Measurements from ENCODE around the gene A3GALT2. TPM values are rescaled to one million over a fixed set of nuclear protein-coding genes. Genes with fewer than 3 reads are reported as not detected.
"Not testable (repeated sequence)": the region's sequence is repeated elsewhere in the genome, so short reads cannot be mapped to it uniquely, and the experiment has no call there.

Gene A3GALT2
- total RNA-seq, 3 donors from 2014 or later: 0.30 TPM; not detected in 2

GRCh38 chr1:33319949-33320618 lies 814 bp downstream of the A3GALT2 start:
- DNase-seq: no peak
- ATAC-seq: no peak
- peaks cover 6% of the 10 kb centered on the region for H3K4me1 Mint-ChIP-seq (ENCODE audit: low read depth)
- H3K36me3 Mint-ChIP-seq (ENCODE audit: insufficient read depth): peaks cover 6% of the 10 kb centered on the region
- no peaks in the 10 kb centered on the region for H3K9me3 Mint-ChIP-seq
- no peaks in the 10 kb centered on the region for H3K27me3 Mint-ChIP-seq (ENCODE audit: low read depth)
- no peak overlapping the region for H3K4me3 Mint-ChIP-seq

GRCh38 chr1:33319186-33319948 lies 1.5 kb downstream of the A3GALT2 start:
- ATAC-seq: no peak
- H3K4me3 Mint-ChIP-seq: no peak overlapping the region
- peaks cover 2% of the 10 kb centered on the region for H3K27me3 Mint-ChIP-seq (ENCODE audit: low read depth)
- H3K36me3 Mint-ChIP-seq (ENCODE audit: insufficient read depth): peaks cover 2% of the 10 kb centered on the region
- DNase-seq: no peak
- no peaks in the 10 kb centered on the region for H3K9me3 Mint-ChIP-seq
- H3K4me1 Mint-ChIP-seq (ENCODE audit: low read depth): peaks cover 6% of the 10 kb centered on the region

GRCh38 chr1:33317946-33318345 lies 3.0 kb downstream of the A3GALT2 start:
- no peak for DNase-seq
- peaks cover 2% of the 10 kb centered on the region for H3K27me3 Mint-ChIP-seq (ENCODE audit: low read depth)
- no peak for ATAC-seq
- no peaks in the 10 kb centered on the region for H3K9me3 Mint-ChIP-seq
- no peaks in the 10 kb centered on the region for H3K36me3 Mint-ChIP-seq (ENCODE audit: insufficient read depth)
- H3K4me3 Mint-ChIP-seq: no peak overlapping the region
- H3K4me1 Mint-ChIP-seq (ENCODE audit: low read depth): peaks cover 6% of the 10 kb centered on the region

GRCh38 chr1:33317354-33317753 lies 3.5 kb downstream of the A3GALT2 start:
- ATAC-seq (no peak), DNase-seq (no peak)
- peaks cover 2% of the 10 kb centered on the region for H3K27me3 Mint-ChIP-seq (ENCODE audit: low read depth)
- no peaks in the 10 kb centered on the region for H3K9me3 Mint-ChIP-seq
- no peak overlapping the region for H3K4me3 Mint-ChIP-seq
- no peaks in the 10 kb centered on the region for H3K36me3 Mint-ChIP-seq (ENCODE audit: insufficient read depth)
- peaks cover 6% of the 10 kb centered on the region for H3K4me1 Mint-ChIP-seq (ENCODE audit: low read depth)

- no peaks in the 10 kb centered on the region for H3K36me3 Mint-ChIP-seq (ENCODE audit: insufficient read depth)
- H3K4me1 Mint-ChIP-seq (ENCODE audit: low read depth): peaks cover 6% of the 10 kb centered on the region
- DNase-seq (no peak), ATAC-seq (no peak)
- peaks cover 2% of the 10 kb centered on the region for H3K27me3 Mint-ChIP-seq (ENCODE audit: low read depth)
- no peak overlapping the region for H3K4me3 Mint-ChIP-seq
- H3K9me3 Mint-ChIP-seq: no peaks in the 10 kb centered on the region
Measured at GRCh38 chr1:33316601-33317000, 4.3 kb downstream of the A3GALT2 start.

GRCh38 chr1:33314416-33314815 lies 6.5 kb downstream of the A3GALT2 start:
- peaks cover 5% of the 10 kb centered on the region for H3K27me3 Mint-ChIP-seq (ENCODE audit: low read depth)
- no peak for DNase-seq
- no peaks in the 10 kb centered on the region for H3K9me3 Mint-ChIP-seq
- no peak overlapping the region for H3K4me3 Mint-ChIP-seq
- peaks cover 6% of the 10 kb centered on the region for H3K4me1 Mint-ChIP-seq (ENCODE audit: low read depth)
- no peak for ATAC-seq
- no peaks in the 10 kb centered on the region for H3K36me3 Mint-ChIP-seq (ENCODE audit: insufficient read depth)

GRCh38 chr1:33312413-33312749 lies 8.5 kb downstream of the A3GALT2 start:
- Mint-ChIP-seq H3K36me3 (ENCODE audit: insufficient read depth) (no peaks in the 10 kb centered on the region), H3K9me3 (no peaks in the 10 kb centered on the region), H3K27me3 (ENCODE audit: low read depth) (peaks cover 10% of the 10 kb centered on the region), H3K4me1 (ENCODE audit: low read depth) (peaks cover 6% of the 10 kb centered on the region), H3K4me3 (no peak overlapping the region)
- DNase-seq: no peak
- no peak for ATAC-seq

GRCh38 chr1:33311706-33312412 lies 9.0 kb downstream of the A3GALT2 start:
- no peak overlapping the region for H3K4me3 Mint-ChIP-seq
- no peaks in the 10 kb centered on the region for H3K36me3 Mint-ChIP-seq (ENCODE audit: insufficient read depth)
- no peak for ATAC-seq
- no peaks in the 10 kb centered on the region for H3K9me3 Mint-ChIP-seq
- H3K4me1 Mint-ChIP-seq (ENCODE audit: low read depth): peaks cover 6% of the 10 kb centered on the region
- peaks cover 10% of the 10 kb centered on the region for H3K27me3 Mint-ChIP-seq (ENCODE audit: low read depth)
- no peak for DNase-seq

- H3K4me1 Mint-ChIP-seq (ENCODE audit: low read depth): peaks cover 6% of the 10 kb centered on the region
- peaks cover 12% of the 10 kb centered on the region for H3K27me3 Mint-ChIP-seq (ENCODE audit: low read depth)
- no peak for DNase-seq
- H3K4me3 Mint-ChIP-seq: no peak overlapping the region
- no peaks in the 10 kb centered on the region for H3K9me3 Mint-ChIP-seq
- no peaks in the 10 kb centered on the region for H3K36me3 Mint-ChIP-seq (ENCODE audit: insufficient read depth)
- no peak for ATAC-seq
Measured at GRCh38 chr1:33310702-33311101, 10.2 kb downstream of the A3GALT2 start.

GRCh38 chr1:33309351-33309750 lies 11.5 kb downstream of the A3GALT2 start:
- DNase-seq; H3K9me3 Mint-ChIP-seq; H3K4me3 Mint-ChIP-seq; H3K4me1 Mint-ChIP-seq (ENCODE audit: low read depth); H3K36me3 Mint-ChIP-seq (ENCODE audit: insufficient read depth); ATAC-seq: not testable (repeated sequence)
- peaks cover 13% of the 10 kb centered on the region for H3K27me3 Mint-ChIP-seq (ENCODE audit: low read depth)

GRCh38 chr1:33307494-33307864 lies 13.4 kb downstream of the A3GALT2 start:
- Mint-ChIP-seq H3K36me3 (ENCODE audit: insufficient read depth) (no peaks in the 10 kb centered on the region), H3K27me3 (ENCODE audit: low read depth) (peaks cover 13% of the 10 kb centered on the region), H3K9me3 (no peaks in the 10 kb centered on the region), H3K4me3 (no peak overlapping the region), H3K4me1 (ENCODE audit: low read depth) (peaks cover 12% of the 10 kb centered on the region)
- ATAC-seq (no peak), DNase-seq (no peak)

GRCh38 chr1:33306653-33307493 lies 14.0 kb downstream of the A3GALT2 start:
- DNase-seq (no peak), ATAC-seq (peak; percentile 35 to 37)
- H3K27me3 Mint-ChIP-seq (ENCODE audit: low read depth): peaks cover 13% of the 10 kb centered on the region
- H3K4me3 Mint-ChIP-seq: no peak overlapping the region
- no peaks in the 10 kb centered on the region for H3K36me3 Mint-ChIP-seq (ENCODE audit: insufficient read depth)
- no peaks in the 10 kb centered on the region for H3K9me3 Mint-ChIP-seq
- peaks cover 18% of the 10 kb centered on the region for H3K4me1 Mint-ChIP-seq (ENCODE audit: low read depth)

- H3K27me3 Mint-ChIP-seq (ENCODE audit: low read depth): peaks cover 13% of the 10 kb centered on the region
- no peak overlapping the region for H3K4me3 Mint-ChIP-seq
- H3K9me3 Mint-ChIP-seq: no peaks in the 10 kb centered on the region
- peaks cover 3% of the 10 kb centered on the region for H3K36me3 Mint-ChIP-seq (ENCODE audit: insufficient read depth)
- DNase-seq (no peak), ATAC-seq (no peak)
- peaks cover 23% of the 10 kb centered on the region for H3K4me1 Mint-ChIP-seq (ENCODE audit: low read depth)
Measured at GRCh38 chr1:33305816-33306652, 14.9 kb downstream of the A3GALT2 start.

Data from activated T-cell treated with anti-CD3 and anti-CD28 coated beads, Interleukin-2, amount 50 U/mL, for 4 hours (primary cell).